Subcutaneous abdominal adipose tissue (tissue), 5 donors: ENCODE measurements around the gene GNG4.
A peak's percentile ranks its signal among the peaks of the same experiment; 100 is the strongest.

Experiments
- H3K27ac ChIP-seq: one replicate; pipeline ENCODE4 v1.7.0; 2013; ENCODE audit warnings: low read depth, mild to moderate bottlenecking, inconsistent platforms, low read length, moderate library complexity
- H3K27me3 ChIP-seq, 5 donors: one replicate each; pipeline ENCODE4 v1.7.0; 2013; ENCODE audit warnings: low read length in 5 of 5, inconsistent platforms in 1 of 5; ENCODE audit not compliant: control insufficient read depth in 5 of 5, insufficient read depth in 4 of 5
- H3K36me3 ChIP-seq, 5 donors: one replicate each; pipeline ENCODE4 v1.7.0; 2013; ENCODE audit warnings: low read length in 5 of 5; ENCODE audit not compliant: control insufficient read depth in 5 of 5, insufficient read depth in 5 of 5
- H3K4me1 ChIP-seq, 5 donors: one replicate each; pipeline ENCODE4 v1.7.0; 2013; ENCODE audit warnings: low read length in 5 of 5, mild to moderate bottlenecking in 3 of 5, moderate library complexity in 1 of 5; ENCODE audit not compliant: control insufficient read depth in 5 of 5, insufficient read depth in 5 of 5
- H3K4me3 ChIP-seq, 5 donors: one replicate each; pipeline ENCODE4 v1.7.0; 2013; ENCODE audit warnings: low read length in 5 of 5, low read depth in 1 of 5
- H3K9ac ChIP-seq, 5 donors: one replicate each; pipeline ENCODE4 v1.7.0; 2013; ENCODE audit warnings: low read length in 5 of 5, mild to moderate bottlenecking in 4 of 5, moderate library complexity in 3 of 5
- H3K9me3 ChIP-seq, 5 donors: one replicate each; pipeline ENCODE4 v1.7.0; 2013; ENCODE audit warnings: low read length in 5 of 5; ENCODE audit not compliant: control insufficient read depth in 5 of 5
- donor health status: healthy.
- donor health status: healthy.
- donor health status: healthy.
- donor health status: healthy.
- donor health status: healthy.

The GNG4 gene

DNA sequence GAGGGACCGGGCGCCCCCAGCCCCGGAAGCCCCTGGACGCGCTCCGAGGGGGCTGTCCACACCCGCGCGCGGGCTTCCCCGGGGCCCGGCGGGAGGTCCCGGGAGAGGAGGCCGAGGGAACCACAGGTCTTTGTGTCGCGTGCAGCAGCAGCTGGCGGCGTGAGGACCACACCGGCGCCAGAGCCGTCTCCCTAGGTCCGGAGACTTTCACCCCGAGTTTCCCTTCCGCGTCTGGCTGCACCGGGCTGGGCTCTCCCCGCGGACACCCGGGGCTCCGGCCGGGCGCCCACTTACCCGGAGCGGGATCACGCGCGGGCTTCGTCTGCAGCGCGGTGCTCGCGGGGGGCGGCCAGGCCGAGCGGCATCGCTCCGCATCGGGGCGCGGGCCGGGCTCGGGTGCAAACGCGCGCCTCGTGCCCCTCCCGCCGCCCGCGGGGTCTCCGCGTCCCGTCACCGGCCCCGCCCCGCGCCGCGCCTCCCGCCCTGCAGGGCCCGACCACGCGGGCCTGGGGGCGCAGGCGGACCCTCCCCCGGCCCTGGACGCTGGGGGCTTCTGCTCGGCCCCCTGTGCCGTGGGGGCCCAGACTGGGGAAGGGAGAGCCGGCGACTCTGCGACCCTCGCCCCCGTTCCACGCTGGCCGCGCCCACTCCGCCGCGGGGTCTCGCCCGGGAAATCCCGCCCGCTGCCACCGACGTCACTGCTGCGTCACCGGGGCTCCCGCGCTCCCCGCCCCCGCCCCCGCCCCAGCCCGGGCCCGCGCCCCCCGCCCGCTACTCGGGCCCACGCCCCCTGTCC lies at the start of gene GNG4:
Gene GNG4 (minus strand): TSS at position 417 of the 796 bp plus-strand sequence. CDS start 65,946 bp downstream, outside the sequence.
- H3K9ac ChIP-seq, result peak within 1 kb of the TSS in 1 of 5 donors; percentile 25
- H3K27me3 ChIP-seq, result peaks cover 21 to 51% (median 32%) of the 10 kb centered on the region in 5 donors
- peak within 1 kb of the TSS in 4 of 5 donors; percentile 50 to 63 (median 54) for H3K4me3 ChIP-seq
- H3K27ac ChIP-seq, result no peak within 1 kb of the TSS
- H3K36me3 ChIP-seq, result no peaks in the 10 kb centered on the region
- peaks cover 0 to 24% (median 21%) of the 10 kb centered on the region in 5 donors for H3K4me1 ChIP-seq
- no peaks in the 10 kb centered on the region for H3K9me3 ChIP-seq

DNA sequence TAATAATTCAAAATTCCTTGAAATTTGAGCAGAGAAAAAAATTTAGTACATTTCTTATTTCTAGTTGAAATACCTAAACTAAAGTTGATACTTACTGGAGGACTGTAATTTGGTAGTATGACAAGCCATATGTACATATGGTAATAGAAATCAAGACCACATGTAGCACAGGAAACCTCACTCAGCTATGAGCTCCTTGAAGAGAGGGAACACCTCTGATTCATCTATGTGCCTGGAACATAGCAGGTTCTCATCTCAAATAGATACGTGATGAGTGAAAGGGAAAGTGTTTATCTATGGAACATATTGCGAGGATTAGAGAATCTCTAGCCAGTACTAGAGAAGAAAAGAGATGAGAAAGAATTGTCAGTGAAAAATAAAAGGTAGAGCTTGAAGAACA lies 47.9 kb upstream of the GNG4 start:
- Histone ChIP-seq H3K27me3 (no peaks in the 10 kb centered on the region), H3K27ac (no peak overlapping the region), H3K9me3 (no peaks in the 10 kb centered on the region), H3K36me3 (peaks cover 46 to 59% (median 55%) of the 10 kb centered on the region in 5 donors), H3K4me3 (no peak overlapping the region), H3K9ac (no peak overlapping the region), H3K4me1 (no peaks in the 10 kb centered on the region)

DNA sequence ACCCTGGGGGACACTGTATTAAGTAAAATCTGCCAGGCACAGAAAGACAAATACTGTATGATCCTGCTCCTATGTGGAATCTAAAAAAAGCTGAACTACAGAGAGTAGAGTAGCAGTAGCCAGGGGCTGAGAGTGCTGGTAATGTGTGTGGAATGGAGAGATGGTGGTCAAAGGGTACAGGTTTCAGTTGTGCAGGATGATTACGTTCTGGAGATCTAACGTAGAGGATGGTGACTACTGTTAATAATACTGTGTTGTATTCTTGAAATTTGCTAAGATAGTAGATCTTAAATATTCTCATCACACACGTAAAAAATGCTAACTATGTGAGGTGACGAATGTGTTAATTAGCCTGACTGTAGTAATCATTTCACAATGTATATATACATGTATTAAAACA lies 39.8 kb upstream of the GNG4 start:
- peaks cover 8 to 62% (median 32%) of the 10 kb centered on the region in 5 donors for H3K36me3 ChIP-seq

DNA sequence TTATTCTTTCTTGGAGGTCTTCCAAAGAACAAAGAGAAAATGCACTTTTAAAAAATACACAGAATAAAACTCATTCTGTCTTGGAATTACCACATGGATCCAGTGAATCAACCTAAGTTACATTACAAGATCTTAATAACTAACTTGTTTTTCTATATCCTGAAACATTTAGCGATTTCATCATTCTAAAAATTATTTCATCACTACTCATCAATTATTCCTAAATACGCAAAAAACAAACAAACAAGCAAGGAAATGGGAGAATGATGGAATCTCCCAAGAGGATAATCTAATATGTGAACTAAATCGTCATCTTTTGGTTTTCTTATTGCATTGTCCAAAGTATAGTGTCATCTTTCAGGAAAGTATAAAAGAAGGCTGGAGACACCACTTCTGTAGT lies 38.5 kb upstream of the GNG4 start:
- peaks cover 13 to 64% (median 34%) of the 10 kb centered on the region in 5 donors for H3K36me3 ChIP-seq
- no peaks in the 10 kb centered on the region for H3K4me1 ChIP-seq
- H3K4me3 ChIP-seq, result no peak overlapping the region

More for the DNA sequence above, 39.8 kb upstream of the GNG4 start:
- H3K27me3 ChIP-seq, result no peaks in the 10 kb centered on the region
- H3K4me1 ChIP-seq, result no peaks in the 10 kb centered on the region
- no peak overlapping the region for H3K9ac ChIP-seq
- no peak overlapping the region for H3K27ac ChIP-seq
- H3K9me3 ChIP-seq, result no peaks in the 10 kb centered on the region
- no peak overlapping the region for H3K4me3 ChIP-seq

DNA sequence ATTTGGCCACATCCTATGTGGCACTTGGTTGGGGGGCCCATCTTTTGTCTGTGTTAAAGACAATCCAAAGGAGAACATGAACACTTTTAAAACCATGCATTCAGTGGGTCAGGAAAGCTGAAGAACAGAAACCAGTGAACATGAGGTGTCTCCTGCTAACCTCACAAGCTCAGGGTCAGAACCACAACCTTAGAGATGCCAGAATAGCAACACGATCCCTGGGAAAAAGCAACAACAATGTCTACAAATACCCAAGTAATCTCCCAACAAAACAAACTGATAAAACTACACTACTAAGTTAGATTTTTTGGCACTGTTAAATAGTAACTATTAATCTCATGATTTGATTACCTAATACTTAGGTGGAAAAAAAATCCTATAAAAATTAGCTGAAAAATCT lies 34.1 kb upstream of the GNG4 start:
- Histone ChIP-seq H3K27me3 (no peaks in the 10 kb centered on the region), H3K36me3 (peaks cover 11 to 61% (median 33%) of the 10 kb centered on the region in 5 donors), H3K4me3 (no peak overlapping the region), H3K9me3 (no peaks in the 10 kb centered on the region), H3K4me1 (no peaks in the 10 kb centered on the region), H3K27ac (no peak overlapping the region), H3K9ac (no peak overlapping the region)

More for the DNA sequence above, 38.5 kb upstream of the GNG4 start:
- Histone ChIP-seq H3K9me3 (no peaks in the 10 kb centered on the region), H3K27ac (no peak overlapping the region), H3K27me3 (no peaks in the 10 kb centered on the region), H3K9ac (no peak overlapping the region)

DNA sequence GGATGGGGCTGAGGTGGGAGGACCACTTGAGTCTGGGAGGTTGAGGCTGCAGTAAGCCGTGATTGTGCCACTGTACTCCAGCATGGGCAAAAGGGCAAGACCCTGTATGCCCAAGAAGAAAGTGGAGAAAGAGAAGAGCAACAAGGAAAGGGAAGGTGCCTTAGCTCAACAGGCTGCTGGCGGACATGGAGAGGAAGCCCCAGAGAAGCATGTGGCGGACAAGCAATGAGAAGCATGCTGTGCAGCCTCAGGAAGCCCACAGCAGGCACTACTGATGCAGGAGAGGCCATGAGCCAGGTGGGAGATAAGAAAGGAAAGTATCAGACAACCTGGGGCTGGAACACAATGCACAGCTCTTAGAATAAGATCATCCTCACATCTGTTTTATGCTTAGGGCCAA lies 32.6 kb upstream of the GNG4 start:
- Histone ChIP-seq H3K27ac (no peak overlapping the region), H3K4me1 (no peaks in the 10 kb centered on the region), H3K9me3 (no peaks in the 10 kb centered on the region), H3K4me3 (no peak overlapping the region), H3K9ac (no peak overlapping the region), H3K36me3 (peaks cover 12 to 57% (median 31%) of the 10 kb centered on the region in 5 donors), H3K27me3 (no peaks in the 10 kb centered on the region)

DNA sequence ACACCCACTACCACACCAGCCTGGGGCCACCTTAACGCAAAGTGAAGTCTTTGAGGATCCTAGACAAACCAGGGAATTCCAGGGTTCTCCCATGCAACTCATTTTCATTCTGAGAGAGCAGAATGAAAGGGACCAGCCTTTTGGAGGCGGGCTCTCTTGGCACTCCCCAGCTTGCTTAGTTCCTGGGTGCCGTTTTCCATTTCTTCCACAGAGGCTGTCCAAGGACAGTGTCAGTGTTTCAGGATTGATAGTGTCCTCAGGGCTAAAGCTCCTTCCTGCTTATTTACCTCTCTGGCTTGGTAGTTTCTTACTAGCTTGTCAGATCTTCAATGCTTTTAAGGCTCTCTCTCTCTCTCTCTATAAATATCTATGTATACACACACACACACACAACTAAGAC lies 30.1 kb upstream of the GNG4 start:
- no peak overlapping the region for H3K4me3 ChIP-seq
- H3K4me1 ChIP-seq, result no peaks in the 10 kb centered on the region
- no peak overlapping the region for H3K27ac ChIP-seq
- peaks cover 0 to 4% (median 0%) of the 10 kb centered on the region in 5 donors for H3K9me3 ChIP-seq
- peaks cover 29 to 69% (median 47%) of the 10 kb centered on the region in 5 donors for H3K36me3 ChIP-seq
- no peaks in the 10 kb centered on the region for H3K27me3 ChIP-seq
- H3K9ac ChIP-seq, result no peak overlapping the region

DNA sequence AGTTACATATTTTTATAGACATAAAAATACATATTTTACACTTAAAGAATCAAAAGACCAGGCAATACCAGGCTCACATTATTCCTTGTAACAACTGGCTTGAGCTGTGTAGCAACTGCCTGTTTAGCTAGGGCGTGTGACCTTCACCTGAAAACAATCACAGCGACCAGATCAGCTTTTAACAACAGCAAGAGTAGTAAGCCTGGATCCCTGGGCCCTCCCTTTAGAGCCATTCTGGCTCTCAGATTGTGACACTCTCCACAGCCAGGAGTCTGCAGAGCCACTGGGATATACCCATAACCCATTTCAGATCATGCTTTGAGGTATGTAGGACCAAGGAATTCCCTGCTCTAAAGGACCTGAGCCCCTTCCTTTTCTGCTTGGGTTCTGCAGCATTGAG lies 29.4 kb upstream of the GNG4 start:
- Histone ChIP-seq H3K36me3 (peaks cover 29 to 69% (median 48%) of the 10 kb centered on the region in 5 donors), H3K27me3 (no peaks in the 10 kb centered on the region), H3K4me3 (no peak overlapping the region), H3K9ac (no peak overlapping the region), H3K27ac (no peak overlapping the region), H3K9me3 (peaks cover 0 to 4% (median 0%) of the 10 kb centered on the region in 5 donors), H3K4me1 (no peaks in the 10 kb centered on the region)

DNA sequence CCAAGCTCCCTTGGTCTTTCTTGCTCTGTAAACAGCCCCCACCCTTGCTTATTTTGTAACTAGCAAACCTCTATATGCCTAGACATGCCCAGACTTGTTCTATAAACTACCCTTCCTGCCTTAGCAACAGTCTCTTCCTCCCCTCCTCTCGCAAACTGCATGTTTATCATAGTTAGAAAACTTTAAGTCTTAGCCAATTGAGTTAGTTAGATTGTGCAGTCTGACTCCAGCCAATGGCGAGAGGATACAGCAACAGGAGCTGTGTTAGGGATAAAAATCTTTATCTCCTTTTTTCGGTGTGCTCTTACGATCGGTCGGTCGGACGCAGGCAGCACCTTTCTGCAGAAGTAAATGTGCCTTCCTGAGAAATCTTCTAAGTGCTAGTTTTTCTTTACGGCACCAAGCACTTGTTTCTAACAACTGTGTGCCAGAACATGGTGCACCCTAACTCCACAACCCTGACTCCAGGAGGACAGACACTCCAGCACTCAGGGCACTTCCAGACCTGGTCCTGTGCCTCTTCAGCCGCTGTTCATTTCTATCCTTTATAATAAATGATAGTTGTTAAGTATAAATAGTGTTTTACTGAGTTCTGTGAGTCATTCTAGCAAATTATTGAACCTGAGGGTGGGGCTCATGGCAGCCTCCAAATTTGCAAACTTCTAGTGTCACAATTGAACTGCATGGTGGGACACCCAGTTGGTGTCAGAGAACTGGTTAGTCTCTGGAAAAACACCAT lies 25.7 kb upstream of the GNG4 start:
- no peak overlapping the region for H3K27ac ChIP-seq
- no peak overlapping the region for H3K9ac ChIP-seq
- no peaks in the 10 kb centered on the region for H3K4me1 ChIP-seq
- H3K4me3 ChIP-seq, result no peak overlapping the region
- peaks cover 43 to 78% (median 59%) of the 10 kb centered on the region in 5 donors for H3K36me3 ChIP-seq
- no peaks in the 10 kb centered on the region for H3K27me3 ChIP-seq
- peaks cover 5 to 14% (median 11%) of the 10 kb centered on the region in 5 donors for H3K9me3 ChIP-seq

DNA sequence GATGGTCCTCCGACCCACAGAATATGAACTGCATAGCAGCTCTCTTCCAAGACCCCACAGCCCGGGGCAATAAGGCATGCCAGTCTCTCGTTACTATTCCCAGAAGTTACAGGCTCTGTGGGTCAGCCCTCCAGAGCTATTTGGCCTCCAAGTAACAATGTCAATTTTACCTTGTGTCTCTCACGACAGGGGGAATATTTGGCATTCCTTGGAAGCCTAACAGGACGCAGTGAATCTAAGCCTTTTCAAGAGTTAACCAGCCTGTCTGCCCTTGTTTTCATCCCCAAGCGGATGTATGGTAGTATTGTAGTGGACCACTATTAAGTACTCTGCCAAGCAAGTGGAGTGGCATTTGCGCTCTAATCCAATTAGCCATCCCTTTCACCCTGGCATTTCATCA lies 24.4 kb upstream of the GNG4 start:
- H3K36me3 ChIP-seq, result peaks cover 48 to 85% (median 66%) of the 10 kb centered on the region in 5 donors

More for the DNA sequence above, 24.4 kb upstream of the GNG4 start:
- H3K27ac ChIP-seq, result no peak overlapping the region
- H3K4me3 ChIP-seq, result no peak overlapping the region
- H3K9ac ChIP-seq, result no peak overlapping the region
- no peaks in the 10 kb centered on the region for H3K4me1 ChIP-seq
- H3K9me3 ChIP-seq, result peaks cover 8 to 25% (median 21%) of the 10 kb centered on the region in 5 donors
- no peaks in the 10 kb centered on the region for H3K27me3 ChIP-seq
